WTC11 (cell line): Measurements from ENCODE around the gene INPP5A.

Experiments used
- NR3C1 ChIP-seq: sonication (generic); formaldehyde crosslinking; conservative IDR thresholded peaks from 2 replicates; pipeline ENCODE4 v1.8.1; 2023; ENCODE audit warnings: low read depth, mild to moderate bottlenecking, missing genetic modification reagents
- RELA ChIP-seq: sonication (generic); formaldehyde crosslinking; IDR thresholded peaks from 2 replicates; pipeline ENCODE4 v1.8.1; 2022; ENCODE audit warnings: missing genetic modification reagents, mild to moderate bottlenecking, borderline replicate concordance
- SP1 ChIP-seq: sonication (generic); formaldehyde crosslinking; conservative IDR thresholded peaks from 2 replicates; pipeline ENCODE4 v1.8.1; 2022; ENCODE audit warnings: missing genetic modification reagents
- TCF7 ChIP-seq: sonication (generic); formaldehyde crosslinking; IDR thresholded peaks from 2 replicates; pipeline ENCODE4 v1.8.0; 2022; ENCODE audit warnings: mild to moderate bottlenecking, low read depth, missing genetic modification reagents, moderate library complexity
- TF ChIP-seq, protein P1 (sequence below): fragments of 200-600 bp; IDR thresholded peaks from 2 replicates; pipeline ENCODE4 v1.8.0; 2022; ENCODE audit warnings: antibody characterized with exemption
- TF ChIP-seq, protein P2 (sequence below): fragments of 250-450 bp; sonication (Bioruptor Pico); IDR thresholded peaks from 2 replicates; pipeline ENCODE4 v1.9.0; 2021; ENCODE audit warnings: mild to moderate bottlenecking

DNA sequence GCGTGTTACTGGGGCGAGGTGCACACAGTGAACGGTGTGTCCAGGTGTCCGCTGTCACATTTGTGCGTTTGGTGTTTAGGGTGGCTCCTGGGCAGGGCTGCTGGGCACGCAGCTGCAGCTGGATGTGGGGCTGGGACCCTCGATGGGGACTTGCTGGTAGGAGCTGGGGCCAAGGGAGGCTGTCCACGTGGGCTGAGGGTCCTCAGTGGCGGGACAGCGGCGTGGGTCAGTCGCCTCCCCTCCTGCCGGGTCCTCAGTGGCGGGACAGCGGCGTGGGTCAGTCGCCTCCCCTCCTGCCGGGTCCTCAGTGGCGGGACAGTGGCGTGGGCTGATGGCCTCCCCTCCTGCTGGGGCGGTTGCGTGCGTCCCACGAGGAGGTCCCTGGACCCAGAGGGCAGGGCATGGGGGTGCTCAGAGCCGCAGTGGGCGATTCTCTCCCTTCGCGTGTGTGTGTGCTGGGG, 68.5 kb downstream of the INPP5A start:
- TF ChIP-seq, protein P1, sequence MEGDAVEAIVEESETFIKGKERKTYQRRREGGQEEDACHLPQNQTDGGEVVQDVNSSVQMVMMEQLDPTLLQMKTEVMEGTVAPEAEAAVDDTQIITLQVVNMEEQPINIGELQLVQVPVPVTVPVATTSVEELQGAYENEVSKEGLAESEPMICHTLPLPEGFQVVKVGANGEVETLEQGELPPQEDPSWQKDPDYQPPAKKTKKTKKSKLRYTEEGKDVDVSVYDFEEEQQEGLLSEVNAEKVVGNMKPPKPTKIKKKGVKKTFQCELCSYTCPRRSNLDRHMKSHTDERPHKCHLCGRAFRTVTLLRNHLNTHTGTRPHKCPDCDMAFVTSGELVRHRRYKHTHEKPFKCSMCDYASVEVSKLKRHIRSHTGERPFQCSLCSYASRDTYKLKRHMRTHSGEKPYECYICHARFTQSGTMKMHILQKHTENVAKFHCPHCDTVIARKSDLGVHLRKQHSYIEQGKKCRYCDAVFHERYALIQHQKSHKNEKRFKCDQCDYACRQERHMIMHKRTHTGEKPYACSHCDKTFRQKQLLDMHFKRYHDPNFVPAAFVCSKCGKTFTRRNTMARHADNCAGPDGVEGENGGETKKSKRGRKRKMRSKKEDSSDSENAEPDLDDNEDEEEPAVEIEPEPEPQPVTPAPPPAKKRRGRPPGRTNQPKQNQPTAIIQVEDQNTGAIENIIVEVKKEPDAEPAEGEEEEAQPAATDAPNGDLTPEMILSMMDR: no peak
- no peak for TF ChIP-seq TCF7 (CRISPR knock-in tag)
- TF ChIP-seq, protein P2, sequence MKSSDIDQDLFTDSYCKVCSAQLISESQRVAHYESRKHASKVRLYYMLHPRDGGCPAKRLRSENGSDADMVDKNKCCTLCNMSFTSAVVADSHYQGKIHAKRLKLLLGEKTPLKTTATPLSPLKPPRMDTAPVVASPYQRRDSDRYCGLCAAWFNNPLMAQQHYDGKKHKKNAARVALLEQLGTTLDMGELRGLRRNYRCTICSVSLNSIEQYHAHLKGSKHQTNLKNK (CRISPR knock-in tag): no peak
- no peak for TF ChIP-seq NR3C1 (CRISPR knock-in tag)
- no peak for TF ChIP-seq SP1 (CRISPR knock-in tag)
- no peak for TF ChIP-seq RELA
